ENCODE results near the gene RAB2B.

RAB2B gene
- 29.1 to 31.4 reads per million in 2 donors for total RNA-seq

GRCh38 chr14:21476925-21477681 lies at the start of gene RAB2B, which contains the start of gene TOX4:
Gene RAB2B, minus strand, starts transcription at chr14:21476959. Its CDS starts 87 bp downstream, at chr14:21476872.
Gene TOX4, plus strand, starts transcription at chr14:21477195. Its CDS starts 84 bp downstream, at chr14:21477279.
- peak; percentile 88 for DNase-seq

GRCh38 chr14:21525962-21526671 lies 49.4 kb upstream of the RAB2B start, which contains the start of gene SALL2:
Gene SALL2, minus strand, starts transcription at chr14:21526346. Its CDS starts 219 bp downstream, at chr14:21526127.
- DNase-seq, result peak; percentile 55

GRCh38 chr14:21525571-21525961 lies 48.8 kb upstream of the RAB2B start:
- no peak for DNase-seq

GRCh38 chr14:21524575-21525490 lies 48.1 kb upstream of the RAB2B start:
- DNase-seq, result no peak

- no peak for DNase-seq
Measured at GRCh38 chr14:21523203-21523602, 46.4 kb upstream of the RAB2B start.

- no peak for DNase-seq
Measured at GRCh38 chr14:21521501-21521900, 44.7 kb upstream of the RAB2B start.

GRCh38 chr14:21520767-21521166 lies 44.0 kb upstream of the RAB2B start:
- no peak for DNase-seq

- DNase-seq, result no peak
Measured at GRCh38 chr14:21518725-21519124, 42.0 kb upstream of the RAB2B start.

GRCh38 chr14:21514341-21514740 lies 37.6 kb upstream of the RAB2B start:
- DNase-seq, result no peak

GRCh38 chr14:21510735-21511657 lies 34.2 kb upstream of the RAB2B start, which contains the start of gene METTL3:
Gene METTL3, minus strand, starts transcription at chr14:21511340. Its CDS starts 117 bp downstream, at chr14:21511223.
- peak; percentile 88 for DNase-seq

GRCh38 chr14:21509432-21510143 lies 32.8 kb upstream of the RAB2B start:
- no peak for DNase-seq

- no peak for DNase-seq
Measured at GRCh38 chr14:21506557-21506956, 29.8 kb upstream of the RAB2B start.

GRCh38 chr14:21505012-21505553 lies 28.3 kb upstream of the RAB2B start:
- no peak for DNase-seq

GRCh38 chr14:21503376-21503775 lies 26.6 kb upstream of the RAB2B start:
- DNase-seq, result no peak

- no peak for DNase-seq
Measured at GRCh38 chr14:21501568-21501967, 24.8 kb upstream of the RAB2B start.

GRCh38 chr14:21498540-21499526 lies 22.1 kb upstream of the RAB2B start:
- DNase-seq, result no peak

GRCh38 chr14:21496453-21496852 lies 19.7 kb upstream of the RAB2B start:
- no peak for DNase-seq

GRCh38 chr14:21494902-21495762 lies 18.4 kb upstream of the RAB2B start:
- no peak for DNase-seq
